H1 (cell line): Measurements from ENCODE around the gene SLC4A11. TPM values are rescaled to one million over a fixed set of nuclear protein-coding genes. Genes with fewer than 3 reads are reported as not detected.

ENCODE experiments used
- BRCA1 ChIP-seq: IDR thresholded peaks from 2 replicates; pipeline ENCODE4 v1.6.1; 2012; ENCODE audit warnings: low read depth, low read length, improper control_type of control experiment
- RBBP5 ChIP-seq: IDR thresholded peaks from 2 replicates; pipeline ENCODE4 v1.7.1; 2012; ENCODE audit warnings: low read depth, mild to moderate bottlenecking, inconsistent platforms, low read length, moderate library complexity, borderline replicate concordance
- SP4 ChIP-seq: IDR thresholded peaks from 2 replicates; pipeline ENCODE4 v1.6.1; 2012; ENCODE audit warnings: low read length, inconsistent platforms
- polyA plus RNA-seq, 7 experiments: library from polyadenylated mRNA; depleted of rRNA in 3 of 7; stranded (reverse) in 5 of 7; unstranded in 2 of 7; fragments of >200 nt in 5 of 7; fragments of 200-250 nt in 2 of 7; gene quantifications; 1 replicate in 5 of 7; 2 replicates in 1 of 7; 4 replicates in 1 of 7; pipeline versions ENCODE4 v1.2.1 to v1.2.3, GENCODE V29; 2011 to 2013; ENCODE audit warnings: missing spikeins in 2 of 7, mixed read lengths in 2 of 7
- total RNA-seq: library from RNA; stranded (reverse); fragmentation: NEBNext Ultra II Directional; extraction: Animal tissue kit (Norgen Biotek cat#: 25700); gene quantifications from 2 replicates; pipeline ENCODE4 v1.2.1, GENCODE V29; 2021

The SLC4A11 gene
- total and polyA plus RNA-seq, 2 of the 8 experiments (the other 6 are each of a cell fraction or from before 2014, with no cell fraction given) = 11.9 to 32.3 TPM

DNA sequence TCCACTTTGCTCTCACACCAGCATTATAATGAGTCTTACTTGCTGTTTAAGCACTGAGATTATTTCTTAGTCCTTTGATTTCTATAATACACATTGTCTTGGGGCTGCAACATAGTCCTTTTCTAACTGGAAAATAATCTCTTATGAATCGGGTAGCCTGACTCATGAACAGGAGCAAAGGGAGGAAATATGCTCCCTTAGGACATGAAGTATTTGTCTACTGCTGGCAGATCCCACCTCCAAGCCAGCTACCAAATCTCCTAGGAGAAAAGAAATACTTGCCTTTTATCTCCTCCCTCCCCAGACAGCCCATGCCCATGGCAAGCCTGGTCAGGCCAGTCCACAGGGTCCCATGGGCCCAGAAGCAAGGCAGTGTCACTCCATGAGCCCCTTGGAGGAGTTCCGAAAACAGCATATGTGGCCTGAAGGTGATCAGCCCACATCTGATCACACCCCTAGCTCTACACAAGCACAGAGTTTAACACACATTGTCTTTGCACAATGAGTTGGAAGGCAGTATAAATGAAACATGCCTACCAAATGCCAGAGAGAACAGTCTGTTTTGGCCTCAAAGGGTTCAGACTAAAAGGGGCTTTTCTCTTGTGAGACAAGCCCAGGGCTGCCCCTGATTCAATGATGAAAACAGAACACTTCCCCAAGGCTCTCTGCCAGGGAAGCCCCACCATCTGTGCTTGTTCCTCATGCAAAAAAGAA is 37.1 kb upstream of the SLC4A11 start (continued):
- TF ChIP-seq RBBP5 = no peak
- no peak for TF ChIP-seq SP4
- no peak for TF ChIP-seq BRCA1
- TF ChIP-seq, all 59 proteins: peak for 0
